HS-5 (cell line): ENCODE measurements around the gene NT5DC2.

ENCODE experiments used
- DNase-seq: peaks from one replicate; pipeline ENCODE4 v3.0.0-alpha.2; 2012; ENCODE audit warnings: low read depth

The NT5DC2 gene

DNA sequence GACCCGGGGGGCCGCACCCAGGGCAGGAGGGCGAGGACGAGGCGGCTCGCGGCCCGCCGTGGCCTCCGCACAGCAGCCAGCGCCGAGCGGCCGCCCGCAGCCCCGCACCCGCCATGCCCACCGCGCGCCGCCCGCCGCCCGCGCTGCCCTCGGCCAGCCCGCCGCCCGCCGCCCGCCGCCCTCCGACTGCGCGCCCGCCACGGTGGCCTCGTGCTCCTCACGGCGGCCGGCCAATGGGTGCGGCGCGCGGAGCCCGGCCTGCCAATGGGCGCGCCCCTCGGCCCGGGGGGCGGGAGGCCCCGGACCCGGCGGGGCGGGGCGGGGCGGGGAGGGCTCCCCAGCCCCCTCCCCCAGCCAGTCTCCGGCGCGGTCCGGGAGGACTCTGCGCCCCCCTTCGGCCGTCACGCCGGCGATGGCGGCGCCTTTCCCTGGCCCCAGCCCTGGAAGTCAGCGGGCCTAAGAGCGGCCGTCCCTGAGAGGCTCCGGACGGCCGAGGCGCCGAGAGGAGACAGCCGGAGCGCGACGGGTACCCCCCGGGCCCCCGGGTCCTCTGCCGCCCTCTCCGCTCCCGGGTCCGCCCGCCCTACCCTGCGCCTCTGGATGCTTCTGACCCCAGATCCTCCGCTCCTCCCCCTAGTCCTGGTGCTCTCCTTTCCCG is at the start of gene NT5DC2:
TSS of gene NT5DC2 (minus strand) at position 235 of the 658 bp plus-strand sequence. CDS start at position 115, 120 bp downstream.
- DNase-seq: no peak

DNA sequence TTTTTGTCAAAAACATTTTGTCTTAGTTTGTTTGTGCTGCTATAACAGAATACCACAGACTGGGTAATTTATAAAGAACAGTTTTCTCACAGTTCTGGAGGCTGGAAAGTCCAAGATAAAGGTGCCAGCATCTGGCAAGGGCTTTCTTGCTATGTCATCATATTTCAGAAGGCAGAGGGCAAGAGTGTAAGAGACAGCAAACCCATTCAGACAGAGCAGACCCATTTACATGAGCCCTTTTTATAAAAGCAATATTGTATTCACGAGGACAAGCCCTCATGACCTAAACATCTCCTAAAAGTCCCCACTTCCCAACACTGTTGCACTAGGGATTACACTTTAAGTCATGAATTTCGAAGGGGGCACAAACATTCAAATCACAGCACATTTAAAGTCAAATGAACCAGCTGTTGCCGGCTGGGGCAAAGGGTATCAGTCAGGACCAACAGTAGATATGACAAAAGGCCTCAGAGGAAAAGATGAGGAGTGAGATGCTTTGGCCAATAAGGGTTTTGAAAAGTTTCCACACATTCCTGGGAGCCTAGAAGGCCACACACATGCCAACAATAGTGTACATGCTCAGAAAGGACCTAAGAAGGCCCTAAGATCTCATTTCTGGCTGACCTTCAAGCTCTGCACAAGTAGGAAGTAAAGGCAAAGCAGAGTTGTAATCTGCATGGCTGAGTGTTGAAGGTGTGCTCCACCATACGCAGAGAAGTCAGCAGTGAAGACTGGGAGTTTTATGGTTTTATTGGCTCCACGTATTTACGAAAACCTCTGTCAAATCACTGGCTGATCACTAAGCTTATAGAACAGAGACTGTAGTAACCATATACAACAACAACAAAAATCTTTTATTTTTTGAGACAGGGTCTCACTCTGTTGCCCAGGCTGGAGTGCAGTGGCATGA is 40.7 kb upstream of the NT5DC2 start:
- DNase-seq: no peak

DNA sequence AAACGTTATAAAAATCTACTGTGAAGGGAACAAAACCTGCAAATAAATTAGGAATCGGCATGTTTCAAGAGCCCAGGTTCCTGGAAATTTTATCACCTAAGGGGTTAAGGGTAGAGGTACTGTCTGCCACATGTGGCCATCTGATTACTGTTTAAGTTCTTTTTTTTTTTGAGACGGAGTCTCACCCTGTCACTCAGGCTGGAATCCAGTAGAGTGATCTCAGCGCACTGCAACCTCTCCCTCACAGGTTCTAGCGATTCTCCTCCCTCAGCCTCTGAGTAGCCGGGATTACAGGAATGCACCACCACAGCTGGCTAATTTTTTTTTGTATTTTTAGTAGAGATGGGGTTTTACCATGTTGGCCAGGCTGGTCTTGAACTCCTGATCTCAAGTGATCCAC is 38.6 kb upstream of the NT5DC2 start:
- DNase-seq: no peak

DNA sequence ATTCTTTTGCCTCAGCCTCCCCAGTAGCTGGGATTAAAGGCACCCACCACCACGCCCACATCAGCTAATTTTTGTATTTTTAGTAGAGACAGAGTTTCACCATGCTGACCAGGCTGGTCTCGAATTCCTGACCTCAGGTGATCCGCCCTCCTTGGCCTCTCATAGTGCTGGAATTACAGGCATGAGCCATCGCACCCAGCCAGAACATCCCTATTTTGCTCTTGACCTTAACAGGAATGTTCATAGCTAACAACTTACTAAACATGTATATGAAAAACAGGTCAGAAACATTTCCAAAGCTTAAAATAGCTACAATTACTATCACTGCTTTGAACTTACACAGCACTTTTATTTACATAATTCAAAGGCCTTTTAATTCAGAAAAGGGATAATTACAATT is 36.4 kb upstream of the NT5DC2 start:
- no peak for DNase-seq

- DNase-seq: no peak
Observed at GRCh38 chr3:52568069-52568468, 34.4 kb upstream of the NT5DC2 start.

- no peak for DNase-seq
Observed at GRCh38 chr3:52563984-52564383, 30.3 kb upstream of the NT5DC2 start.

DNA sequence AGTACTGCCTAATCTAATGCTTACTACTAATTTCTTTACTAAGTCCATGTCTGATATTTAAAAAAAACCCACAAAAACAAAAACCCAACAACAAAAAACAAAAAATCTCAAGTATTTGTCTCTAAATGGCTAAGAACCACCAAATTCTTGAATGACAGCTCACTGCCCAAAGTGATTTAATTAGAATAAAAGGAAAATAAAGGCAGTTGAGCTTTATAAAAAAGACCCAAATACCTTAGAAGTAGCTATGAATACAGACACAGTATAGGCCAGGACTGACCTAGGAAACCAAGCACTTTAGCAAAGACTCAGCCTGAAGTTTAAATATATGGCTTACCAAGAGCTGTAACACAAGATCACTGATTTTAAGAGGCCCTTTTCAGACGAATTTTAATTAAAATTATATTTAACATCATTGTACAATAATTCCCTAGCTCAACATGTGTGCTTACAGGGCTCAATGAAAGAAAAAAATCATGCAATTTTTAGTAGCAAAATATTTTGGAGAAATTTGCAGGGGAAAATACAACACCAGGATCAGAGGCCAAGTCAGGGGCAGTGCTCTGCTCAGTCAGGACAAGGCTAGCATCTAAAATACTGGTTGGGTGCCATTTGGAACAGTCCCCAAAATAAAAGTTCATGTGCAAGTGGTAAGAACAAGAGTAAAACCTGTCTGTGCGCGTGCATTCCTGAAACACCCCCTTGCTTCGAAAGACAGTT is 27.5 kb upstream of the NT5DC2 start:
- DNase-seq: no peak

GRCh38 chr3:52558436-52558835 is 24.8 kb upstream of the NT5DC2 start:
- DNase-seq: no peak

DNA sequence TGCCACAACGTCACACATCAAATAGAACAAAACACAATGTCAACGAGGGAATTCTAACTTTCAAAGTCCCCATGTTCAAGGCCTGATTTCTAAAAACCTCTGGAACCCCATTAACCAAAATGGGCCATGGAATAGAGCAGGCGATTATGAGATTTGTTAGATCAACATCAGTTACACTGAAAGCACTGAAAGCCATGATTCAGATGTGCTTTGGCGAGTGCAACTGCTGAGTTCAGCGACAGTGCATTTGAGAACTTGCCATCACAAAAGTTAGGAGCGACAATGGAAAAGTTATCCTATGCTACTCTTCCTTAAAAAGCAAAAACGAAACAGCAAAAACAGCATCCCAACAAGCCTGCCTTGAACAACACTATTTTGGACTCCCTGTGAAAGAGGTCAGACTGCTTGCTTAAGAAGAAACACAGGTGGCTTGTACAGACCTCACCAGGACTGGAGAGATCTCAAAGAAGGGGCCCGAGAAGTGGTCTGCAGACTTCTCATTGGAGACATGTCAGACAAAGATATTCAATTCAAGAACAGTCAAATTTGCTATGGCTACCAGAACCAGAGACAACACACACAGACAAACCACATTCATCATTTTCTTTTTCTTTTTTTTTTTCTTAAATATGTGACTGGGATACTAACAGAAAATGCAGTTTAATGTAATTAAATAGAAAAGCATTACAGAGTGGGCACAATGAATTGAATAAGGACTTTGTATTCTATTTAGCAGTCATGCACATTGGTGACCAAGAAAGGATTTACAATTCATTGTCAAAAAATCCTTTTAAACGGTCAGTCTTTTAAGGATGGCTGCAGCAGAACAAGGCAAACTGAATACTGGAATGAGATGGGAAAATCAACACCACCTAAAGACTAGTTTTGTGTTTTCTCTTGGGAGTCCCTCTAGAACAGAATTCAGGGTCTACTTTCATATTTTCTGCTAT is 23.6 kb upstream of the NT5DC2 start:
- DNase-seq: no peak

- DNase-seq: no peak
Observed at GRCh38 chr3:52555056-52555455, 21.4 kb upstream of the NT5DC2 start.

DNA sequence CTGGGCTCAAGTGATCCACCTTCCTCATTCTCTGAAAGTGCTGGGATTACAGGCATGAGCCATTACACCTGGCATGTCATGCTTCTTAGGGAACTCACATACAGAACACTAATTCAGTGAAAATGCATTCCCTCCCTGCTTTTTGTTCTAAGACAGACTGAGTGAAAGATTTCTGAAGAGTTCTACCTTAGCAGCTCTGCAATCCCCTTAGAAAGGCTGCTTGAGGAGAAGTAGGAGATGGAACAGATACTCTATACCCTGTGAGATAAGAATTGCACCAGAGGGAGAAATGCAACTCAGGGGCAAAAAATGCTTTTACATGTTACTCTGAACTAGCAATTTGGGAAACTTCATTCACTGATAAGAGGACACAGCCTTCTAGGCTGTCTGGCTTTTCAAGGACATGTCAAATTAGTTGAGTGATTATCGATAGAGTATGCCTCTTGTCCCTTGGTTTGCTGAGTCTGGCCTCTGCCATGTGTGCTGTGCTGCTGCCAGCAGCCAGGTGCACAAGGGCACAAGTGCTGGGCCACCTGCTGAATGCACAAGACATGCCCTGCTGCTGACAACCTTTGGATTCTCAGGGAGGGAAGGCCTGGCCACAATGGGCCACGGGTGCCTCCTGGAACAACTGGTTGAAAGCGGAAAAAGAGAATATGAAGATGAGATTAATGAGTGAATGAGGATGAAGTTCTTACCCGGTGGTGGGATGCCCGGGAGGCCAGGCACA is 20.5 kb upstream of the NT5DC2 start:
- DNase-seq: no peak

DNA sequence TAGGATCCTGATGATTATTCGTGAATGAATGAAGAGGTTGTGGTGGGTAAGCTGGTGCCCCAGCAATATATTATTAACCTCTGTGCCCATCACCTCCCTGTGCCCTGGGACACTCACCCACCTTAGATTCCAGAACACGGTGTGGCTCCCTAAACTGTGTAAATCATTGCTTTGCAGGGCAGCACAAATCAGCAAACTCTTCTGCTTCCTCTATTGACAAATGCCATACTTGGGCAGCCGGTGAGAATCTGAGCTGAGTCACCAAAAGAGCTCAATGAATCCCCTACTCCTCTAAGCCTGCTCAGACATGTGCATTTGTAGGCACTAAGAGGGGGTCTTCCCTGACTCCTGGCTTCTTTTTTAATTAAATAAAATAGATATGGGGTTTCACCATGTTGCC is 18.4 kb upstream of the NT5DC2 start:
- DNase-seq: no peak

- DNase-seq: no peak
Observed at GRCh38 chr3:52551118-52551517, 17.5 kb upstream of the NT5DC2 start.

GRCh38 chr3:52547143-52547542 is 13.5 kb upstream of the NT5DC2 start:
- no peak for DNase-seq

DNA sequence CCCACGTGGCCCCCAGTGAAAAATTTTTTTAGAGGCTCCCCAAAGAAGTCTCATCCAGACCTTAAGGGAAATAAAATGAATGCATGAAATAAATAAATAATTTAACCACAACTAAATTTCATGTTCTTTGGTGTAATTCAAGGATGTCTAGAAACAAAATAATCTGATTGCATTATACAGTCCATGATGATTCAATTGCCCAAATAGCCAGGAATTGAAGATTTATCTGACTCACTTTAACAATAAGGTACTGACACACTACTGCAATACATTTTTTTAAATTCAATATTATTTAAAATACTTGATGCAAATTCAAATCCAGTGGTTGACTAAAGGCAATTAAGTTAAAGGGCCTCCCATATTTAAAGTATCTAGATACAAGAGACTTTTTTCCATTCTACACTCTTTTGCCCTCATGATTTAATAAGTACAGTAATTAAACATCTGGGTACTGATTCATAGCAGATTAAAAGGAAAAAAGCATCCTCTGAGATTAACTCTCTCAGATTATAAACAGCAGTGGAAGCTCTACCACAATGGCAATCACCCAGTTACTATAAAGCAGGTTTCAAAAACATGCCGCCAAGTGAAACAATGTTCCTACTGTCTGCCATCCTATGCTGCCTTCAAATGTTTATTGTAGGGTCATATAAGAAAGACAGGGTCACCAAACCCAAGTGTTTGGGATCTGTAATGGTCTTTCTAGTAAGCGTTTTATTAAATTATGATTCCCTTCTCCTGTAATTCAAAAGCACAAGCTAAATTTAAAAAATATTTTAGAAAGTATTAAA is 12.6 kb upstream of the NT5DC2 start:
- no peak for DNase-seq

DNA sequence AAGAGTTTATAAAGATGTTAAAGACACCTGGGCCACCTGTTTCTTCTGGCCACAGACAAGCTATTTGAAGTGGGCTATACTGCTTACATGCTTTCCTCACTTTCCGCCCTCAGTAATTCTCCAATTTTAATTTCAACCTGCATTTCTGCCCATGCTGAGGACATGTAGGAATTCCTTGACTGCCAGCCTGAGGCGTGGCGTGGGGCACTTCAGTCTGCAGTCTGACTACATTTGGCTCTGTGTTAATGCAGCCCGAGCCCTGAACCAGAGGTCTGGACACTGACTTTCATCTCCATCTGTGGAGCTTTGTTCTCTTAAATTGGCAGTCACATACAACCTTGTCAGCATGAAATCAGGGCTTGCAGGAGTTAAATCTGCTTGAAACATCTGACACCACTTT is 11.3 kb upstream of the NT5DC2 start:
- no peak for DNase-seq

GRCh38 chr3:52541050-52541449 is 7.4 kb upstream of the NT5DC2 start:
- DNase-seq: no peak

- DNase-seq: no peak
Observed at GRCh38 chr3:52539010-52539653, 5.5 kb upstream of the NT5DC2 start.

- no peak for DNase-seq
Observed at GRCh38 chr3:52537726-52538421, 4.2 kb upstream of the NT5DC2 start.
